Left ventricle myocardium inferior (tissue), 1 donor: ENCODE results near the gene C4orf51. TPM values are rescaled to one million over a fixed set of nuclear protein-coding genes. Genes with fewer than 3 reads are reported as not detected.

Source experiments
- DNase-seq: peaks from one replicate; pipeline ENCODE4 v3.0.0-alpha.2; 2020
- H3K27ac ChIP-seq: fragments of 200-600 bp; replicated peaks from 2 replicates; pipeline ENCODE4 v1.8.0; 2021
- H3K27me3 ChIP-seq: fragments of 200-600 bp; 2 replicates; pipeline ENCODE4 v1.8.0; 2021; ENCODE audit warnings: low read depth
- H3K36me3 ChIP-seq: fragments of 200-600 bp; 2 replicates; pipeline ENCODE4 v1.8.0; 2021
- H3K4me1 ChIP-seq: fragments of 200-600 bp; 2 replicates; pipeline ENCODE4 v1.8.0; 2021
- H3K4me3 ChIP-seq: fragments of 200-600 bp; 2 replicates; pipeline ENCODE4 v1.8.0; 2021; ENCODE audit warnings: mild to moderate bottlenecking, moderate library complexity
- H3K9me3 ChIP-seq: fragments of 200-600 bp; replicated peaks from 2 replicates; pipeline ENCODE4 v1.8.0; 2021
- intact Hi-C: fragments of 100-400 bp; cut with micrococcal nuclease; formaldehyde crosslinking; loops from one replicate; pipeline ENCODE4 v1.11.0; 2022
- total RNA-seq: library from RNA; stranded (reverse); fragmentation: NEBNext Ultra II Directional; extraction: Animal tissue kit (Norgen Biotek cat#: 25700); gene quantifications from one replicate; pipeline ENCODE4 v1.2.1, GENCODE V29; 2021
- TF ChIP-seq, protein P1 (sequence below): fragments of 200-600 bp; IDR thresholded peaks from 2 replicates; pipeline ENCODE4 v1.8.0; 2021; ENCODE audit warnings: antibody characterized with exemption, mild to moderate bottlenecking, borderline replicate concordance
- donor health status: DM: no; HTN: yes; CAD: no; lungs with severe emphysema.

C4orf51 gene
- total RNA-seq, 1 donor from 2014 or later: not detected

DNA sequence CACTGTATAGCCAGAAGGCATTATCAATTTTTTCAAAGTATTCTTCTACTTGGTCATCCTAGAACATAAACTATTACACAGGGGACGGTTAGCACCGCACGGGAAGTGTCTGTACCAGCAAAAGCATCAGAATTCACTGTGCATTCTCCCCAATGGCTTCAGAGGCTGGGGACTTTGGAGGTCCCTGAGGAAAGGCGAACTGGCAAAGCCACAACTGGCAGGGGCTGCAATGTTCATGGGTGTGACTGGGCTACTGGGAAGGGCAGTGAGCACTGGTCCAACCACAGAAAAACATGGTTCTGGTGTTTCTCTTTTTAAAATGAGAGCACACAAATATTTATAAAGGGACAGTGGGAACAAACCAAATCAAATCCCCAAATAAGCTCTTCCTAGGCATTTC, 83.5 kb downstream of the C4orf51 start:
- no peak for DNase-seq
- TF ChIP-seq, protein P1, sequence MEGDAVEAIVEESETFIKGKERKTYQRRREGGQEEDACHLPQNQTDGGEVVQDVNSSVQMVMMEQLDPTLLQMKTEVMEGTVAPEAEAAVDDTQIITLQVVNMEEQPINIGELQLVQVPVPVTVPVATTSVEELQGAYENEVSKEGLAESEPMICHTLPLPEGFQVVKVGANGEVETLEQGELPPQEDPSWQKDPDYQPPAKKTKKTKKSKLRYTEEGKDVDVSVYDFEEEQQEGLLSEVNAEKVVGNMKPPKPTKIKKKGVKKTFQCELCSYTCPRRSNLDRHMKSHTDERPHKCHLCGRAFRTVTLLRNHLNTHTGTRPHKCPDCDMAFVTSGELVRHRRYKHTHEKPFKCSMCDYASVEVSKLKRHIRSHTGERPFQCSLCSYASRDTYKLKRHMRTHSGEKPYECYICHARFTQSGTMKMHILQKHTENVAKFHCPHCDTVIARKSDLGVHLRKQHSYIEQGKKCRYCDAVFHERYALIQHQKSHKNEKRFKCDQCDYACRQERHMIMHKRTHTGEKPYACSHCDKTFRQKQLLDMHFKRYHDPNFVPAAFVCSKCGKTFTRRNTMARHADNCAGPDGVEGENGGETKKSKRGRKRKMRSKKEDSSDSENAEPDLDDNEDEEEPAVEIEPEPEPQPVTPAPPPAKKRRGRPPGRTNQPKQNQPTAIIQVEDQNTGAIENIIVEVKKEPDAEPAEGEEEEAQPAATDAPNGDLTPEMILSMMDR: no peak
- intact Hi-C loops: no loop called here
- Histone ChIP-seq H3K27me3 (no peaks in the 10 kb centered on the region), H3K27ac (no peak overlapping the region), H3K9me3 (peaks cover 6% of the 10 kb centered on the region), H3K4me1 (peaks cover 9% of the 10 kb centered on the region), H3K4me3 (no peak overlapping the region), H3K36me3 (peaks cover 64% of the 10 kb centered on the region)

DNA sequence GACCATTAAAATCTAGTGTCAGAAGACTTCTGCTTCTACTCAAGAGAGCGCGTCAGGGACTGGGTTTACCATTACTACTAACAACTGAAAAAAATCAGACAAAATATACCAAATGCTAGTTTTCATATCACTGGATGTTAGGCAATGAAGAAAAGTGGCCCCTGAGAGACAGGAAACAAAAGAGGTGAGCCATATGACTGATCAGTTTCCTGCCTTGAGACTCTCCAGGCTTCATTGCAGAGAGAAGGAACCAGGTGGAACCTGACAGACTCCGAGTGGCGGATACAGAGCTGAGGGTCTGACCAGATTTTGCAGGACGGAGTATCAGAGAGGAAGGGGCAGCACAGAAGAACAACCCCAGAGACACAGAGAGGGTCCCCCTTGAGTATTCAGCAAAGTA, 86.3 kb downstream of the C4orf51 start:
- no peak overlapping the region for H3K4me3 ChIP-seq
- H3K4me1 ChIP-seq: peaks cover 9% of the 10 kb centered on the region
- no peak overlapping the region for H3K27ac ChIP-seq
- peaks cover 6% of the 10 kb centered on the region for H3K9me3 ChIP-seq
- TF ChIP-seq, protein P1: no peak
- no peaks in the 10 kb centered on the region for H3K27me3 ChIP-seq
- intact Hi-C loops: no loop called here
- H3K36me3 ChIP-seq: peaks cover 38% of the 10 kb centered on the region
- no peak for DNase-seq

DNA sequence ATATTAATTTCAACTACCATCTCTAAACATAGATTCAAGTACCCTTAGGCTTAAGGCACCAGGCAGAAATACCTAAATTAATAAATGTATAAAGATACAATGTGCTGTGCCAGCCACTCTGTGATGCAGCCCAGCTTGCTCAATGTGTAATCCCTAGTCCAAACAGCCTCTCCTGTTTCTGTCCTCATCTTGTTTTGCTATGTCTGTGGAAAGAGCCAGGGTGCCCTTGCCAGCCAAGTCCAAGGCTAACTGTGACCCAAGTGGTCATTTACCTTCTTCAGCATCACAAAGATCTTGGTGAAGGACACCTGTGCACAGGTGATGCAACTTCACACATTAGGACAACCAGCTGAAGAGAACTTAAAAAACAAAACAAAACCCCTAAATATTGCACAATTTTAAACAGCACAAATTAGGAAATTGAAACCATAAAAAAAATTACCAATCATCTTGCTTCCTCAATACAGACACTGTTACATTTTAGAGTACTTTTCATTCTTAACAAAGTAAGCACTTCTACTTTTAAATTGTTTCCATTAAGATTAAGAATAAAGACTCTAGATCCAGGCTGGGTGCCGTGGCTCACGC, 89.6 kb downstream of the C4orf51 start:
- peaks cover 28% of the 10 kb centered on the region for H3K36me3 ChIP-seq
- no peak overlapping the region for H3K27ac ChIP-seq
- no peaks in the 10 kb centered on the region for H3K27me3 ChIP-seq
- intact Hi-C loops: no loop called here
- no peak overlapping the region for H3K4me3 ChIP-seq
- no peak for DNase-seq
- TF ChIP-seq, protein P1: no peak
- peaks cover 16% of the 10 kb centered on the region for H3K4me1 ChIP-seq
- peaks cover 6% of the 10 kb centered on the region for H3K9me3 ChIP-seq

DNA sequence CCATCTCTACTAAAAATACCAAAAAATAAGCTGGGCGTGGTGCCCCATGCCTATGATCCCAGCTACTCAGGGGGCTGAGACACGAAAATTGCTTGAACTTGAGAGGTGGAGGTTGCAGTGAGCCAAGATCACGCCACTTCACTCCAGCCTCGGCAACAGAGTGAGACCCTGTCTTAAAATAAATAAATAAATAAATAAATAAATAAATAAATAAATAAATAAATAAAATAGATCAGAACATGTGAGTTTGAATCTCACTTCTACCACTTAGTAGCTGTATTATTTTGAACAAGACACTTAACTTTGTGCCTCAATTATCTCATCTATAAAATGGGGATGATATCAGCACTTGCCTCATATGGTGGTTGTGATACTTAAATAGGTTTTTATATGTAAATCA, 90.2 kb downstream of the C4orf51 start:
- Histone ChIP-seq H3K4me1 (peaks cover 16% of the 10 kb centered on the region), H3K9me3 (peaks cover 6% of the 10 kb centered on the region), H3K36me3 (peaks cover 22% of the 10 kb centered on the region), H3K27ac (no peak overlapping the region), H3K27me3 (no peaks in the 10 kb centered on the region), H3K4me3 (no peak overlapping the region)
- no peak for DNase-seq
- intact Hi-C loops: no loop called here
- TF ChIP-seq, protein P1: no peak

DNA sequence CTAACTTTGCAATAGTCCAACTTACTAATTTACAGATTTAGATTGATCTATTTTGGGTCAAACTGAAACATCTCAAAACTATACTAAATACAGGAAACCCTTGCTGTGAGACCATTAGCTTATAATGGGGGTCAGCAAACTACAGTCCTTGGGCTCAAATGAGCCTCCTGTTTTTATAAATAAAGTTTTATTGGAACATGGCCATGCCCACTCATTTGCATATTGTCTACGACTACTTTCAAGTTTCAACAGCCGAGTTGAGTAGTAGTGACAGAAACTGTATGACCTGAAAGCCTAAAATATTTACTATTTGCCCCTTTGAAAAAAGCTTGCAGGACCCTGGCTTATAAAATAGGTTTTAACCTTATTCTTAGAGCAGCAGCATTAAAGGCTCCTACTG, 92.4 kb downstream of the C4orf51 start:
- H3K27me3 ChIP-seq: no peaks in the 10 kb centered on the region
- intact Hi-C loops: no loop called here

More for the DNA sequence above, 92.4 kb downstream of the C4orf51 start:
- H3K27ac ChIP-seq: no peak overlapping the region
- peaks cover 6% of the 10 kb centered on the region for H3K9me3 ChIP-seq
- H3K4me3 ChIP-seq: no peak overlapping the region
- H3K4me1 ChIP-seq: peaks cover 16% of the 10 kb centered on the region
- H3K36me3 ChIP-seq: peaks cover 16% of the 10 kb centered on the region
- DNase-seq: no peak
- TF ChIP-seq, protein P1: no peak
